Measurements from ENCODE around the gene MAST4.
A peak's percentile ranks its signal among the peaks of the same experiment; 100 is the strongest.
"Not testable (repeated sequence)": the region's sequence is repeated elsewhere in the genome, so short reads cannot be mapped to it uniquely, and the experiment has no call there.

The MAST4 gene

GRCh38 chr5:66810151-66810550 lies 214.0 kb downstream of the MAST4 start:
- DNase-seq (ENCODE audit: low read depth): no peak

- no peak for DNase-seq (ENCODE audit: low read depth)
Observed at GRCh38 chr5:66810848-66811261, 214.7 kb downstream of the MAST4 start.

- no peak for DNase-seq (ENCODE audit: low read depth)
Observed at GRCh38 chr5:66812291-66812690, 216.1 kb downstream of the MAST4 start.

GRCh38 chr5:66813306-66813705 lies 217.1 kb downstream of the MAST4 start:
- DNase-seq (ENCODE audit: low read depth): no peak

GRCh38 chr5:66814146-66814991 lies 218.2 kb downstream of the MAST4 start:
- DNase-seq (ENCODE audit: low read depth): peak; percentile 25

- DNase-seq (ENCODE audit: low read depth): no peak
Observed at GRCh38 chr5:66818304-66818934, 222.2 kb downstream of the MAST4 start.

- no peak for DNase-seq (ENCODE audit: low read depth)
Observed at GRCh38 chr5:66818935-66819328, 222.7 kb downstream of the MAST4 start.

- DNase-seq (ENCODE audit: low read depth): no peak
Observed at GRCh38 chr5:66820630-66821207, 224.5 kb downstream of the MAST4 start.

GRCh38 chr5:66821688-66822429 lies 225.7 kb downstream of the MAST4 start:
- no peak for DNase-seq (ENCODE audit: low read depth)

- not testable (repeated sequence) for DNase-seq (ENCODE audit: low read depth)
Observed at GRCh38 chr5:66822906-66823305, 226.7 kb downstream of the MAST4 start.

- no peak for DNase-seq (ENCODE audit: low read depth)
Observed at GRCh38 chr5:66824476-66824875, 228.3 kb downstream of the MAST4 start.

- no peak for DNase-seq (ENCODE audit: low read depth)
Observed at GRCh38 chr5:66826263-66826662, 230.1 kb downstream of the MAST4 start.

GRCh38 chr5:66826696-66827095 lies 230.5 kb downstream of the MAST4 start:
- DNase-seq (ENCODE audit: low read depth): no peak

GRCh38 chr5:66828046-66828547 lies 231.9 kb downstream of the MAST4 start:
- DNase-seq (ENCODE audit: low read depth): no peak

- DNase-seq (ENCODE audit: low read depth): peak; percentile 38
Observed at GRCh38 chr5:66828548-66829357, 232.6 kb downstream of the MAST4 start.

GRCh38 chr5:66829358-66829674 lies 233.1 kb downstream of the MAST4 start:
- no peak for DNase-seq (ENCODE audit: low read depth)

- DNase-seq (ENCODE audit: low read depth): no peak
Observed at GRCh38 chr5:66829826-66830225, 233.6 kb downstream of the MAST4 start.

- DNase-seq (ENCODE audit: low read depth): no peak
Observed at GRCh38 chr5:66830636-66831035, 234.4 kb downstream of the MAST4 start.

- no peak for DNase-seq (ENCODE audit: low read depth)
Observed at GRCh38 chr5:66839636-66840185, 243.5 kb downstream of the MAST4 start.

- no peak for DNase-seq (ENCODE audit: low read depth)
Observed at GRCh38 chr5:66840511-66841013, 244.4 kb downstream of the MAST4 start.

- DNase-seq (ENCODE audit: low read depth): no peak
Observed at GRCh38 chr5:66841264-66841663, 245.1 kb downstream of the MAST4 start.
